ENCODE measurements around the gene NME9.

GRCh38 chr3:138271189-138271794 lies 58.4 kb downstream of the NME9 start:
- TF ChIP-seq POLR2A (IDR thresholded peaks at IDR 0.05) (no peak), CTCF (IDR thresholded peaks at IDR 0.05 in 4 of 5, conservative IDR thresholded peaks at IDR 0.05 in 1 of 5) (no peak)
